Measurements from ENCODE around the gene ZRANB3.

ZRANB3 gene

DNA sequence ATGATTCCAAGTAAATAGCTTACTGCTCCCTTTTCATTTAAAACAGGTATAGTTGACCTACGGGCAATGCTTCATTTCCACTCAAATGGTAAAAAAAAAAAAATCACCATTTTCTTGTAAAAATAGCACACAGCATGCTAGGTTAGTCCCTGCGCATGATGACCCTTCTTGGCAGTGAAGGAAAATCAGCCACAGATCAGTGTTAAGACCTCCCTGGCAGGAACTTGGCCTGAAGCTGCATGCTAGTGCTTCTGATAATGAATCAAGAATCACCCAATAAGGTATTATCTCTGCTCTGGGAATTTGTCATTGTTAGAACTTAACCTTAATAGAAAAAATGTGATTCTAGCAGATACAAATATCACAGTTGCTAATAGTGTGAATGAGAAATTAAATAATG lies 312.6 kb downstream of the ZRANB3 start:
- DNase-seq = no peak
- no peak overlapping the region for H2AFZ ChIP-seq (ENCODE audit: low read length)
- TF ChIP-seq, protein P1, sequence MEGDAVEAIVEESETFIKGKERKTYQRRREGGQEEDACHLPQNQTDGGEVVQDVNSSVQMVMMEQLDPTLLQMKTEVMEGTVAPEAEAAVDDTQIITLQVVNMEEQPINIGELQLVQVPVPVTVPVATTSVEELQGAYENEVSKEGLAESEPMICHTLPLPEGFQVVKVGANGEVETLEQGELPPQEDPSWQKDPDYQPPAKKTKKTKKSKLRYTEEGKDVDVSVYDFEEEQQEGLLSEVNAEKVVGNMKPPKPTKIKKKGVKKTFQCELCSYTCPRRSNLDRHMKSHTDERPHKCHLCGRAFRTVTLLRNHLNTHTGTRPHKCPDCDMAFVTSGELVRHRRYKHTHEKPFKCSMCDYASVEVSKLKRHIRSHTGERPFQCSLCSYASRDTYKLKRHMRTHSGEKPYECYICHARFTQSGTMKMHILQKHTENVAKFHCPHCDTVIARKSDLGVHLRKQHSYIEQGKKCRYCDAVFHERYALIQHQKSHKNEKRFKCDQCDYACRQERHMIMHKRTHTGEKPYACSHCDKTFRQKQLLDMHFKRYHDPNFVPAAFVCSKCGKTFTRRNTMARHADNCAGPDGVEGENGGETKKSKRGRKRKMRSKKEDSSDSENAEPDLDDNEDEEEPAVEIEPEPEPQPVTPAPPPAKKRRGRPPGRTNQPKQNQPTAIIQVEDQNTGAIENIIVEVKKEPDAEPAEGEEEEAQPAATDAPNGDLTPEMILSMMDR (IDR thresholded peaks at IDR 0.05; ENCODE audit: low read length) = no peak
- no peak for TF ChIP-seq EZH2phosphoT487 (IDR thresholded peaks at IDR 0.05; ENCODE audit: low read length)
- TF ChIP-seq EZH2 (optimal IDR thresholded peaks at IDR 0.05; ENCODE audit: low read depth, low read length) = no peak

GRCh38 chr2:135212757-135213156 lies 318.3 kb downstream of the ZRANB3 start:
- H3K9me2 ChIP-seq (replicated peaks; ENCODE audit: insufficient read depth, low read length) = no peaks in the 10 kb centered on the region
- H3K79me2 ChIP-seq (ENCODE audit: low read length) = no peaks in the 10 kb centered on the region
- H3K27ac ChIP-seq (ENCODE audit: low read length) = no peak overlapping the region
- no peak for DNase-seq
- no peak overlapping the region for H3K4me3 ChIP-seq (ENCODE audit: low read length)
- no peaks in the 10 kb centered on the region for H3K9me3 ChIP-seq (replicated peaks; ENCODE audit: insufficient read depth, low read length)
- no peak overlapping the region for H3K4me2 ChIP-seq (ENCODE audit: low read depth, low read length)
- no peaks in the 10 kb centered on the region for H3K27me3 ChIP-seq (replicated peaks; ENCODE audit: insufficient read depth, low read length)
- TF ChIP-seq, protein P1 (IDR thresholded peaks at IDR 0.05; ENCODE audit: low read length) = no peak
- TF ChIP-seq EZH2 (optimal IDR thresholded peaks at IDR 0.05; ENCODE audit: low read depth, low read length) (no peak), EZH2phosphoT487 (IDR thresholded peaks at IDR 0.05; ENCODE audit: low read length) (no peak)
- no peaks in the 10 kb centered on the region for H3K36me3 ChIP-seq (replicated peaks; ENCODE audit: insufficient read depth, low read length)
- H2AFZ ChIP-seq (ENCODE audit: low read length) = no peak overlapping the region
- no peak overlapping the region for H3K9ac ChIP-seq (ENCODE audit: low read length)
- H3F3A ChIP-seq (ENCODE audit: insufficient read depth, low read length) = no peaks in the 10 kb centered on the region
- no peaks in the 10 kb centered on the region for H4K20me1 ChIP-seq (ENCODE audit: insufficient read depth, low read length)
- H3K4me1 ChIP-seq (ENCODE audit: low read length) = no peaks in the 10 kb centered on the region

More for the DNA sequence above, 312.6 kb downstream of the ZRANB3 start:
- Histone ChIP-seq H3K9ac (ENCODE audit: low read length) (no peak overlapping the region), H3K4me2 (ENCODE audit: low read depth, low read length) (no peak overlapping the region), H3K36me3 (replicated peaks; ENCODE audit: insufficient read depth, low read length) (no peaks in the 10 kb centered on the region), H3K4me3 (ENCODE audit: low read length) (no peak overlapping the region), H3K4me1 (ENCODE audit: low read length) (no peaks in the 10 kb centered on the region), H3K79me2 (ENCODE audit: low read length) (no peaks in the 10 kb centered on the region), H3K27me3 (replicated peaks; ENCODE audit: insufficient read depth, low read length) (no peaks in the 10 kb centered on the region), H4K20me1 (ENCODE audit: insufficient read depth, low read length) (no peaks in the 10 kb centered on the region), H3K9me2 (replicated peaks; ENCODE audit: insufficient read depth, low read length) (no peaks in the 10 kb centered on the region), H3F3A (ENCODE audit: insufficient read depth, low read length) (no peaks in the 10 kb centered on the region), H3K9me3 (replicated peaks; ENCODE audit: insufficient read depth, low read length) (no peaks in the 10 kb centered on the region), H3K27ac (ENCODE audit: low read length) (no peak overlapping the region)

DNA sequence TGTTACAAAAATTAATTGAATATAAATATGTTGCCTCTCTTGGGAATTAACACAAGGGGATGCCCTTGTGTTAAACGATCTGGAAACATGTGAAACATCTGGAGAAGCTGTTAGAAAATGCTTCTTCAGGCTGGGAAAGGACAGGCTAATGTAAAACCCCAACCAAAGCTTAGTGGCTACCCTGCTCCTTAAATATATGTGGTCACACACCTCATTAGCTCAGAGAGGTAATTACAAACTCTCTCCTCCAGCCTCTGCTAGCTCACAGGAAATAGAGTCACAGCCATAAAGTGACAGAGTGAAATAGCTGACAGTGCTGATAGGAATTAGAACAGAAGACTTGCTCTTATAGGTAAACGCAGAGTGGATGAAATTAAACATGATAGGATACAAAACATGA lies 323.0 kb downstream of the ZRANB3 start:
- no peaks in the 10 kb centered on the region for H3K27me3 ChIP-seq (replicated peaks; ENCODE audit: insufficient read depth, low read length)
- TF ChIP-seq, protein P1 (IDR thresholded peaks at IDR 0.05; ENCODE audit: low read length) = no peak
- TF ChIP-seq EZH2 (optimal IDR thresholded peaks at IDR 0.05; ENCODE audit: low read depth, low read length) (no peak), EZH2phosphoT487 (IDR thresholded peaks at IDR 0.05; ENCODE audit: low read length) (no peak)
- no peaks in the 10 kb centered on the region for H3K9me2 ChIP-seq (replicated peaks; ENCODE audit: insufficient read depth, low read length)
- no peaks in the 10 kb centered on the region for H3K4me1 ChIP-seq (ENCODE audit: low read length)
- no peak overlapping the region for H3K27ac ChIP-seq (ENCODE audit: low read length)
- no peaks in the 10 kb centered on the region for H3K9me3 ChIP-seq (replicated peaks; ENCODE audit: insufficient read depth, low read length)
- H3K36me3 ChIP-seq (replicated peaks; ENCODE audit: insufficient read depth, low read length) = no peaks in the 10 kb centered on the region
- H4K20me1 ChIP-seq (ENCODE audit: insufficient read depth, low read length) = no peaks in the 10 kb centered on the region
- H3K4me3 ChIP-seq (ENCODE audit: low read length) = no peak overlapping the region
- no peaks in the 10 kb centered on the region for H3K79me2 ChIP-seq (ENCODE audit: low read length)
- H3K4me2 ChIP-seq (ENCODE audit: low read depth, low read length) = no peak overlapping the region
- no peaks in the 10 kb centered on the region for H3F3A ChIP-seq (ENCODE audit: insufficient read depth, low read length)
- no peak overlapping the region for H2AFZ ChIP-seq (ENCODE audit: low read length)
- H3K9ac ChIP-seq (ENCODE audit: low read length) = no peak overlapping the region
- no peak for DNase-seq

Data from MM.1S (cell line).